HL-60 (cell line): ENCODE measurements around the gene GNPTAB.

Source experiments
- DNase-seq, 2 experiments: peaks; one replicate each; pipeline ENCODE4 v3.0.0-alpha.2; 2010 to 2020; ENCODE audit warnings: low read depth in 1 of 2, low spot score in 1 of 2
- H3K27ac ChIP-seq: fragments of 250-450 bp; sonication (Bioruptor Pico); replicated peaks from 2 replicates; pipeline ENCODE4 v1.5.1; 2020; ENCODE audit warnings: mild to moderate bottlenecking, moderate library complexity
- H3K27me3 ChIP-seq: fragments of 250-450 bp; sonication (Bioruptor Pico); 2 replicates; pipeline ENCODE4 v1.5.1; 2021; ENCODE audit warnings: mild to moderate bottlenecking, moderate library complexity; ENCODE audit not compliant: insufficient read depth, poor library complexity, severe bottlenecking
- H3K4me3 ChIP-seq: replicated peaks from 2 replicates; pipeline ENCODE4 v1.5.1; 2011; ENCODE audit warnings: mild to moderate bottlenecking, control low read depth, low read length; ENCODE audit not compliant: insufficient read depth
- GABPA ChIP-seq: IDR thresholded peaks from 2 replicates; pipeline ENCODE4 v1.6.1; 2012; ENCODE audit warnings: low read depth
- POLR2AphosphoS5 ChIP-seq: IDR thresholded peaks from 2 replicates; pipeline ENCODE4 v1.6.1; 2012; ENCODE audit warnings: low read depth
- SPI1 ChIP-seq: IDR thresholded peaks from 2 replicates; pipeline ENCODE4 v1.6.1; 2012; ENCODE audit warnings: low read depth, mild to moderate bottlenecking, borderline replicate concordance
- TF ChIP-seq, protein P1 (sequence below): IDR thresholded peaks from 2 replicates; pipeline ENCODE4 v1.6.1; 2012; ENCODE audit warnings: low read depth; ENCODE audit not compliant: insufficient replicate concordance
- TF ChIP-seq, protein P2 (sequence below): IDR thresholded peaks from one replicate; pipeline ENCODE4 v1.5.1; 2011; ENCODE audit warnings: low read length, control low read depth, inconsistent platforms; ENCODE audit not compliant: insufficient read depth

The GNPTAB gene

GRCh38 chr12:101876861-101877805 lies 46.4 kb upstream of the GNPTAB start, which contains the start of gene DRAM1:
DRAM1 (plus strand) TSS chr12:101877580; CDS start chr12:101877790, 210 bp downstream.
- TF ChIP-seq POLR2AphosphoS5 (peak; percentile 73; the same call in 1 of the 2 replicates), SPI1 (peak; percentile 8; the same call in 1 of the 2 replicates)
- TF ChIP-seq, protein P1, sequence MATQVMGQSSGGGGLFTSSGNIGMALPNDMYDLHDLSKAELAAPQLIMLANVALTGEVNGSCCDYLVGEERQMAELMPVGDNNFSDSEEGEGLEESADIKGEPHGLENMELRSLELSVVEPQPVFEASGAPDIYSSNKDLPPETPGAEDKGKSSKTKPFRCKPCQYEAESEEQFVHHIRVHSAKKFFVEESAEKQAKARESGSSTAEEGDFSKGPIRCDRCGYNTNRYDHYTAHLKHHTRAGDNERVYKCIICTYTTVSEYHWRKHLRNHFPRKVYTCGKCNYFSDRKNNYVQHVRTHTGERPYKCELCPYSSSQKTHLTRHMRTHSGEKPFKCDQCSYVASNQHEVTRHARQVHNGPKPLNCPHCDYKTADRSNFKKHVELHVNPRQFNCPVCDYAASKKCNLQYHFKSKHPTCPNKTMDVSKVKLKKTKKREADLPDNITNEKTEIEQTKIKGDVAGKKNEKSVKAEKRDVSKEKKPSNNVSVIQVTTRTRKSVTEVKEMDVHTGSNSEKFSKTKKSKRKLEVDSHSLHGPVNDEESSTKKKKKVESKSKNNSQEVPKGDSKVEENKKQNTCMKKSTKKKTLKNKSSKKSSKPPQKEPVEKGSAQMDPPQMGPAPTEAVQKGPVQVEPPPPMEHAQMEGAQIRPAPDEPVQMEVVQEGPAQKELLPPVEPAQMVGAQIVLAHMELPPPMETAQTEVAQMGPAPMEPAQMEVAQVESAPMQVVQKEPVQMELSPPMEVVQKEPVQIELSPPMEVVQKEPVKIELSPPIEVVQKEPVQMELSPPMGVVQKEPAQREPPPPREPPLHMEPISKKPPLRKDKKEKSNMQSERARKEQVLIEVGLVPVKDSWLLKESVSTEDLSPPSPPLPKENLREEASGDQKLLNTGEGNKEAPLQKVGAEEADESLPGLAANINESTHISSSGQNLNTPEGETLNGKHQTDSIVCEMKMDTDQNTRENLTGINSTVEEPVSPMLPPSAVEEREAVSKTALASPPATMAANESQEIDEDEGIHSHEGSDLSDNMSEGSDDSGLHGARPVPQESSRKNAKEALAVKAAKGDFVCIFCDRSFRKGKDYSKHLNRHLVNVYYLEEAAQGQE: peak; percentile 50
- TF ChIP-seq, protein P2, sequence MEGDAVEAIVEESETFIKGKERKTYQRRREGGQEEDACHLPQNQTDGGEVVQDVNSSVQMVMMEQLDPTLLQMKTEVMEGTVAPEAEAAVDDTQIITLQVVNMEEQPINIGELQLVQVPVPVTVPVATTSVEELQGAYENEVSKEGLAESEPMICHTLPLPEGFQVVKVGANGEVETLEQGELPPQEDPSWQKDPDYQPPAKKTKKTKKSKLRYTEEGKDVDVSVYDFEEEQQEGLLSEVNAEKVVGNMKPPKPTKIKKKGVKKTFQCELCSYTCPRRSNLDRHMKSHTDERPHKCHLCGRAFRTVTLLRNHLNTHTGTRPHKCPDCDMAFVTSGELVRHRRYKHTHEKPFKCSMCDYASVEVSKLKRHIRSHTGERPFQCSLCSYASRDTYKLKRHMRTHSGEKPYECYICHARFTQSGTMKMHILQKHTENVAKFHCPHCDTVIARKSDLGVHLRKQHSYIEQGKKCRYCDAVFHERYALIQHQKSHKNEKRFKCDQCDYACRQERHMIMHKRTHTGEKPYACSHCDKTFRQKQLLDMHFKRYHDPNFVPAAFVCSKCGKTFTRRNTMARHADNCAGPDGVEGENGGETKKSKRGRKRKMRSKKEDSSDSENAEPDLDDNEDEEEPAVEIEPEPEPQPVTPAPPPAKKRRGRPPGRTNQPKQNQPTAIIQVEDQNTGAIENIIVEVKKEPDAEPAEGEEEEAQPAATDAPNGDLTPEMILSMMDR: no peak
- H3K27ac ChIP-seq: peak within 1 kb of the TSS; percentile 88
- H3K4me3 ChIP-seq: peak within 1 kb of the TSS; percentile 78
- no peaks in the 10 kb centered on the region for H3K27me3 ChIP-seq
- DNase-seq: peak; percentile 78 to 89

DNA sequence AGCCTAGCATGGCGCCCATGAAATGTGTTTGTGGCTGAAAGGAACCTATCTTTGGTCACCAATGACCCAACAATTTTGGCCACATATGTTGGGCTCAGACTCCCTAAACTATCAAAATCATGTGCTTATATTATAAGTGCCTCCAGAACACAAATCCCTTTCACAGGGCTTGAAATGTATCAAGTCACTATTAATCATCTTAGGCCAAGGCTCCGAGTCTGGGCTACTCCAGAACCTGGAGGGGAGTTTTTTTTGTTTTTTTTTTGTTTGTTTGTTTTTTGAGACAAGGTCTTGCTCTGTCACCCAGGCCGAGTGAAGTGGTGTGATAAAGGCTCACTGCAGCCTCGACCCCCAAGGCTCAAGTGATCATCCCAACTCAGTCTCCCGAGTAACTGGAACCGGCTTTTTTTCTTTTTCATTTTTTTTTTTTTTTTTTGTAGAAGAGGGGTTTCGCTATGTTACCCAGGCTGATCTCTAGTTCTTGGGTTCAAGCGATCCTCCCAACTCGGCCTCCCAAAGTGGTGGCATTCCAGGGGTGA lies 45.6 kb upstream of the GNPTAB start:
- Histone ChIP-seq H3K27ac (no peak overlapping the region), H3K27me3 (no peaks in the 10 kb centered on the region), H3K4me3 (peak overlapping the region; percentile 78)
- TF ChIP-seq, protein P1: no peak
- TF ChIP-seq GABPA (no peak), SPI1 (no peak), POLR2AphosphoS5 (no peak)
- TF ChIP-seq, protein P2: no peak
- DNase-seq: no peak

DNA sequence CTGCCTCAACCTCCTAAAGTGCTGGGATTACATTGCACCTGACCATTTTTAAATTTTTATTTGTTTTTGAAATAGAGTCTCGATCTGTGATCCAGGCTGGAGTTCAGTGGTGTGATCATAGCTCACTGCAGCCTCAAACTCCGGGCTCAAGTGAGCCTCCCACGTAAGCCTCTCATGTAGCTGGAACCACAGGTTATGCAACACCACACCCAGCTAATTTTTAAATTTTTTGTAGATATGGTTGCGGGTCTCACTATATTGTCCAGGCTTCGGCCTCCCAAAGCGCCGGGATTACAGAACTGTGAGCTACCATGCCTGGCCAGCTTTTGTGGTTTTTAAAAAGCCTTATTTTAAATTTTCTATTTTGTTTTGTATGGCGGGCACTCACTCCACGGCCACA lies 44.4 kb upstream of the GNPTAB start:
- TF ChIP-seq POLR2AphosphoS5: no peak
- TF ChIP-seq, protein P2: no peak
- Histone ChIP-seq H3K4me3 (no peak overlapping the region), H3K27me3 (no peaks in the 10 kb centered on the region), H3K27ac (no peak overlapping the region)
- DNase-seq: no peak
